SK-N-MC (cell line): Measurements from ENCODE around the gene ATP6V1A.
"Not testable (repeated sequence)": the region's sequence is repeated elsewhere in the genome, so short reads cannot be mapped to it uniquely, and the experiment has no call there.

ENCODE experiments used
- DNase-seq: peaks from one replicate; pipeline ENCODE4 v3.0.0-alpha.2; 2011; ENCODE audit warnings: low read depth, low spot score
- H3K27ac ChIP-seq: fragments of 200-600 bp; sonication (generic); 2 replicates; pipeline ENCODE4 v1.5.1; 2016; ENCODE audit warnings: mixed run types
- H3K36me3 ChIP-seq: fragments of 200-600 bp; sonication (generic); 2 replicates; pipeline ENCODE4 v1.6.1; 2017; ENCODE audit warnings: antibody characterized with exemption, low read length, mixed read lengths; ENCODE audit not compliant: insufficient read depth
- H3K4me3 ChIP-seq: fragments of 200-600 bp; sonication (generic); 2 replicates; pipeline ENCODE4 v1.5.1; 2016
- H3K9ac ChIP-seq: fragments of 200-600 bp; sonication (generic); 2 replicates; pipeline ENCODE4 v1.8.0; 2017; ENCODE audit warnings: mixed run types, mixed read lengths; ENCODE audit not compliant: insufficient read length
- H3K9me3 ChIP-seq: fragments of 200-600 bp; sonication (generic); 2 replicates; pipeline ENCODE4 v1.6.1; 2017; ENCODE audit warnings: low read depth, mild to moderate bottlenecking, antibody characterized with exemption, low read length, moderate library complexity, mixed read lengths
- EZH2 ChIP-seq: fragments of 200-600 bp; sonication (generic); IDR thresholded peaks from one replicate; pipeline ENCODE4 v1.6.1; 2017; ENCODE audit warnings: antibody characterized with exemption
- FOXP2 ChIP-seq: optimal IDR thresholded peaks from 2 replicates; pipeline ENCODE3; 2011; ENCODE audit warnings: mild to moderate bottlenecking, moderate library complexity; ENCODE audit not compliant: insufficient read depth; ENCODE audit errors: extremely low read length, control extremely low read depth
- POLR2AphosphoS5 ChIP-seq: IDR thresholded peaks from 2 replicates; pipeline ENCODE4 v1.6.1; 2012; ENCODE audit warnings: mild to moderate bottlenecking, low read depth, low read length, borderline replicate concordance

Gene ATP6V1A

DNA sequence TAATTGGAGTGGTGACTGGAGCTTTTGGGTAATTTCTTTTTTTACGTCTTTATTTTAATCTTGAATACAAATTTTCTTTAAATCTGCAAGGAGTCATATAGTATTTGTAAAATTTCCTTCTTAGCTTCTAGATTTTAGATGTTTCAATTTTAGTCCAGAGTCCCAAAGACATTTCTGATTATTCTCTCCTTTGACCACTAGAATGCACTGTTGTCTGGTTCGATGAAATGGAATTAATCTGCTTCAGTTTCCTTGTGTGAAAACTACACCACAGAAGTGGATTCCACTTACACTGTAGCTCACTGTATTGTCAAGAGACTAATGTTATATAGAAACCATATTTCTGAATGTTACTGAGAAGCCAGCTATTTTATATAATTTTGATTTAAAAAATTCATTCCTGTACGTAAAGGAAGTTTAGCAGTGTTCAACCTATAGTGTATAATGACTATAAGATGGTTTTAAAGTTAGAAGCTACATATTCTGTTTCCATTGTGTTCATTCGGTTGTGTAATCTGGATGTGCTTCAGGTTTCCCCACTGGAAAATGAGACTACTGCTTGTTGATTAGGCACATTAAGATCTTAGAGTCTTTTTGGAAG lies 97.9 kb downstream of the ATP6V1A start:
- Histone ChIP-seq H3K9me3 (no peaks in the 10 kb centered on the region), H3K9ac (no peak overlapping the region), H3K36me3 (no peaks in the 10 kb centered on the region), H3K4me3 (no peak overlapping the region), H3K27ac (no peak overlapping the region)
- TF ChIP-seq POLR2AphosphoS5 (no peak), FOXP2 (no peak), EZH2 (no peak)
- peak; percentile 26 for DNase-seq

GRCh38 chr3:113847247-113847646 lies 100.4 kb downstream of the ATP6V1A start:
- TF ChIP-seq EZH2 = no peak
- no peak for TF ChIP-seq FOXP2
- TF ChIP-seq POLR2AphosphoS5 = no peak
- Histone ChIP-seq H3K4me3 (no peak overlapping the region), H3K36me3 (no peaks in the 10 kb centered on the region), H3K27ac (no peak overlapping the region), H3K9me3 (no peaks in the 10 kb centered on the region), H3K9ac (no peak overlapping the region)
- no peak for DNase-seq

DNA sequence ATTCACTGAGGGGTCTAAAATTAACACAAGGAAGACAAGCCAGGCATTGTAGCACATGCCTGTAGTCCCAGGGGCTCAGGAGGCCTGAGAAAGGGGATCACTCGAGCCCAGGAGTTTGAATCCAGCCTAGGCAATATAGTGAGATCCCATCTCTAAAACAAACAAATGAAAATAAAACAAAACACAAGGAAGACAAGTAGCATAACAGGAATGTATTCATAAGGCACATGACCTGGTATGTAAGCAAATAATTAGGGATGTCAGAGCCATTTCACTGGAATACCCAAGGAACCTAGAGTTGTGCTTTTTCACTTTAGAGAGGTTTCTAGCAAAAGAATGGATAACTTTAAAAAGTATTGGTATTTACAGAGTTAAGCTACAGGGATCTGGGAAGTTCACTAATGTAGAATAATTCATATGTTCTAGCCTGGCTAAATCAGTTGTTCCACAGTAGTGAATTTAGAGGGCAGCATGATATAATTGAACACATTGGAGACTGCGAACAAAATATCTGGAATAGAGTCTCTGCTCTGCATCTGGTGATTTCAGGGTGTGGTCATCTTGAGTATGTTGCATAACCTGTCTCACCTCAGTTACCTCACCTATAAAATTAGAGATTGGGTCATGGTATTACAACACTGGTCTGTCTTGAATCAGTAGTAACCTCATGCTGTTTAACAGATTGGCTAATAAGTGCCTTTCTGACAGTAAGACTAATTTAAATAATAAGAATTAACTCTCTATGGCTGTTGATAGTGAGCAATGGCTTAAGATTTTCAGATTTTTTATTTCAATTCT lies 101.0 kb downstream of the ATP6V1A start:
- Histone ChIP-seq H3K4me3 (no peak overlapping the region), H3K9me3 (no peaks in the 10 kb centered on the region), H3K9ac (no peak overlapping the region), H3K27ac (no peak overlapping the region), H3K36me3 (no peaks in the 10 kb centered on the region)
- no peak for DNase-seq
- TF ChIP-seq EZH2 (no peak), FOXP2 (no peak), POLR2AphosphoS5 (no peak)

DNA sequence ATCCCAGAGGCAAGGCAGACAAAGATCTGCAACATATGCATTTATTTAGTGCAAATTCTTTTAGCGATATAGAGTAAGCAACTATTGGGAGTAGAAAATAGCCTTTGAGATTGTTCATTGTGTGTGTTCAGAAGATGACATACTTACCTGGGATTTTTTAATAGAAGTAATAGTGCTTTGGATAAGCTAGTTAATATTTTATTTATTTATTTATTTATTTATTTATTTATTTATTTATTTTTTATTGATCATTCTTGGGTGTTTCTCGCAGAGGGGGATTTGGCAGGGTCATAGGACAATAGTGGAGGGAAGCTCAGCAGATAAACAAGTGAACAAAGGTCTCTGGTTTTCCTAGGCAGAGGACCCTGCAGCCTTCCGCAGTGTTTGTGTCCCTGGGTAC lies 102.2 kb downstream of the ATP6V1A start:
- H3K9ac ChIP-seq, DNase-seq, H3K4me3 ChIP-seq, H3K27ac ChIP-seq, H3K36me3 ChIP-seq, H3K9me3 ChIP-seq: not testable (repeated sequence)

- H3K4me3 ChIP-seq, H3K9me3 ChIP-seq, H3K27ac ChIP-seq, H3K9ac ChIP-seq, H3K36me3 ChIP-seq, DNase-seq: not testable (repeated sequence)
These were observed 103.0 kb downstream of the ATP6V1A start for GRCh38 chr3:113849841-113850240.

DNA sequence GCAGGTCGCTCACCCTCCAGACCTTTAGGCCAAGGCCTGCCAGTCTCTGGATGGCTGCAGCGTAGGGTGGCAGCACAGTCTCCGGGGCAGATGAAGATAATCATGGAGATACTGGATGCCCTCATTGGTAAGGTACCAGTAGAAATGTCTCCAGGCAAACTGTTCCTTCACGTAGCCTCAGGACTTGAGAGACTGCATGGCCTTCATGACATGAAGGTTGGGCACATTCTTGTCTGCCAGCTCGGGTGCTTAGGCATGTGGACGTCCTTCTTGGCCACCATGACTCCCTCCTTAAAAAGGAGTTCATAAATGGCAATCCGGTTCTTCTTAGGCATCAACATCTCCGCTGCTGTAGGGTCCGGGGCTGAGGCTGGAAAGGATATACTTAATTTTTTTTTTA lies 103.6 kb downstream of the ATP6V1A start:
- not testable (repeated sequence) for H3K4me3 ChIP-seq, H3K9me3 ChIP-seq, H3K9ac ChIP-seq, DNase-seq, H3K27ac ChIP-seq, H3K36me3 ChIP-seq

GRCh38 chr3:113852506-113852905 lies 105.7 kb downstream of the ATP6V1A start:
- H3K4me3 ChIP-seq = no peak overlapping the region
- DNase-seq = no peak
- no peak for TF ChIP-seq FOXP2
- TF ChIP-seq POLR2AphosphoS5 = no peak
- no peak for TF ChIP-seq EZH2
- H3K36me3 ChIP-seq = no peaks in the 10 kb centered on the region
- H3K27ac ChIP-seq = no peak overlapping the region
- H3K9me3 ChIP-seq = no peaks in the 10 kb centered on the region
- H3K9ac ChIP-seq = no peak overlapping the region
